Natural killer cell treated with Interleukin-12 subunit alpha and Interleukin-12 subunit beta and Interleukin-15 and Interleukin-18, amount 100 ng/mL, for 72 hours (primary cell): ENCODE measurements around the gene CRELD2. TPM values are rescaled to one million over a fixed set of nuclear protein-coding genes. Genes with fewer than 3 reads are reported as not detected.

ENCODE experiments used
- ATAC-seq, 2 donors: fragments of 150-1000 bp; cut with Tn5 transposase in 1 of 2; sonication (Bioruptor Pico), chemical (Tn5 transposase) in 1 of 2; 2 replicates each; pipeline ENCODE4 v1.10.0; 2021
- DNase-seq: peaks from one replicate; pipeline ENCODE4 v3.0.0; 2022; ENCODE audit warnings: low spot score
- H3K27ac Mint-ChIP-seq, 2 donors: 1 replicate in 1 of 2; 2 replicates in 1 of 2; pipeline ENCODE4 v1.8.0; 2022; ENCODE audit warnings: mixed read lengths in 2 of 2, mild to moderate bottlenecking in 1 of 2, moderate library complexity in 1 of 2
- H3K27me3 Mint-ChIP-seq, 2 donors: 1 replicate in 1 of 2; 2 replicates in 1 of 2; pipeline ENCODE4 v1.8.0; 2022; ENCODE audit warnings: mixed read lengths in 2 of 2
- H3K36me3 Mint-ChIP-seq: one replicate; pipeline ENCODE4 v1.8.0; 2022; ENCODE audit warnings: mixed read lengths
- H3K4me1 Mint-ChIP-seq, 2 donors: 1 replicate in 1 of 2; 2 replicates in 1 of 2; pipeline ENCODE4 v1.8.0; 2022; ENCODE audit warnings: low read depth in 2 of 2, mixed read lengths in 2 of 2, mild to moderate bottlenecking in 1 of 2
- H3K4me3 Mint-ChIP-seq: one replicate; pipeline ENCODE4 v1.8.0; 2022; ENCODE audit warnings: mixed read lengths
- H3K9me3 Mint-ChIP-seq: 2 replicates; pipeline ENCODE4 v1.8.0; 2022; ENCODE audit warnings: mixed read lengths
- total RNA-seq, 2 donors: library from RNA; stranded (reverse); gene quantifications; one replicate each; pipeline ENCODE4 v1.2.3, GENCODE V29; 2022

Gene CRELD2
- total RNA-seq, 2 donors from 2014 or later: 59.5 to 75.7 TPM

GRCh38 chr22:49934891-49935557 lies 16.6 kb downstream of the CRELD2 start:
- H3K27me3 Mint-ChIP-seq: no peaks in the 10 kb centered on the region
- peak overlapping the region; percentile 36 for H3K4me3 Mint-ChIP-seq
- peak; percentile 47 to 66 for ATAC-seq
- no peak overlapping the region for H3K27ac Mint-ChIP-seq
- no peaks in the 10 kb centered on the region for H3K9me3 Mint-ChIP-seq
- peaks cover 9 to 16% of the 10 kb centered on the region in 2 donors for H3K4me1 Mint-ChIP-seq
- no peaks in the 10 kb centered on the region for H3K36me3 Mint-ChIP-seq
- peak; percentile 92 for DNase-seq

DNA sequence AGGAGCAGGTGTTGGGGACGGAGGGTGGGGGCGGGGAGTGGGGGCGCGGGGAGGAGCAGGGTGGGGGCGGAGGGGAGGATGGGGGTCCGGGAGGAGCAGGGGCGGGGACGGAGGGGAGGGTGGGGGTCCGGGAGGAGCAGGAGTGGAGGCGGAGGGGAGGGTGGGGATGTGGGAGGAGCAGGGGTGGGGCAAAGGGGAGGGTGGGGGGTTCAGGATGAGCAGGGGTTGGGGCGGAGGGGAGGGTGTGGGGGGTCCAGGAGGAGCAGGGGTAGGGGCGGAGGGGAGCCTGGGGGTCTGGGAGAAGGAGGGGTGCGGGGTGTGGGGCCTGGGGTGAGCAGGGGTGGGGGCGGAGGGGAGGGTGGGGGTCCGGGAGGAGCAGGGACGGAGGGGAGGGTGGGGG lies 17.1 kb downstream of the CRELD2 start:
- ATAC-seq: no peak

GRCh38 chr22:49936018-49936972 lies 17.9 kb downstream of the CRELD2 start:
- Mint-ChIP-seq H3K4me3 (peak overlapping the region; percentile 22), H3K4me1 (peaks cover 5 to 13% of the 10 kb centered on the region in 2 donors), H3K36me3 (no peaks in the 10 kb centered on the region), H3K27ac (peak overlapping the region; percentile 18 to 71), H3K9me3 (no peaks in the 10 kb centered on the region), H3K27me3 (no peaks in the 10 kb centered on the region)
- DNase-seq (peak; percentile 97), ATAC-seq (peak; percentile 90 to 93)

More for the DNA sequence above, 17.1 kb downstream of the CRELD2 start:
- Mint-ChIP-seq H3K27me3 (no peaks in the 10 kb centered on the region), H3K27ac (no peak overlapping the region), H3K4me1 (peaks cover 9 to 16% of the 10 kb centered on the region in 2 donors), H3K36me3 (no peaks in the 10 kb centered on the region), H3K9me3 (no peaks in the 10 kb centered on the region), H3K4me3 (peak overlapping the region; percentile 36)
- no peak for DNase-seq

GRCh38 chr22:49936973-49937757 lies 18.7 kb downstream of the CRELD2 start:
- ATAC-seq (no peak), DNase-seq (no peak)
- Mint-ChIP-seq H3K36me3 (no peaks in the 10 kb centered on the region), H3K27ac (peak overlapping the region in 1 of 2 donors; percentile 71), H3K27me3 (no peaks in the 10 kb centered on the region), H3K4me1 (peaks cover 5 to 13% of the 10 kb centered on the region in 2 donors), H3K4me3 (peak overlapping the region; percentile 22), H3K9me3 (no peaks in the 10 kb centered on the region)

GRCh38 chr22:49937758-49938564 lies 19.5 kb downstream of the CRELD2 start:
- Mint-ChIP-seq H3K4me3 (no peak overlapping the region), H3K9me3 (no peaks in the 10 kb centered on the region), H3K36me3 (no peaks in the 10 kb centered on the region), H3K27me3 (no peaks in the 10 kb centered on the region), H3K27ac (no peak overlapping the region), H3K4me1 (peaks cover 4 to 11% of the 10 kb centered on the region in 2 donors)
- ATAC-seq (no peak), DNase-seq (no peak)

DNA sequence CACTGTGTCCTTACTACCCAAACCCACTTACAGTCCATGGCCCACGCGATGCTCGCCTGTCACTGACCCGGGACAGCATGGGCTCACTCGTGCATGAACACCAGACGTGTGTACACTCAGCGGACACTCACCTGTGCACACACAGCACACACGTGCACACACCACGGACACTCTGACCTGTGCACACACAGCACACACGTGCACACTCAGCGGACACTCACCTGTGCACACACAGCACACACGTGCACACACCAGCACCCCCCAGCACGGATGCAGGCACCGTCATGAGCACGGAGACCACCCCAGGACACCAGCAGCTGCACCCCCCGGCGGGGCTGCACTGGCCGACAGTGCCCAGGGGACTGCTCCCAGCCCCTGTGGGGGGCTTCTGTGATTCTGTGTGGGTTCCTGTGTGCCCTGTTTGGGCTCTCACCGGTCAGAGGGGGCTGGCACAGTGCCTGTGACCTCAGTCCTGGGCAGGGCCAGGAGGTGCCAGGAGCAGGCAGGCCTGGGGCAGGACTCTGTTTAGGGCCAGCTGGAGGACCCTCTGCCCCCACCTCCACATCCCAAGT lies 20.2 kb downstream of the CRELD2 start:
- no peaks in the 10 kb centered on the region for H3K27me3 Mint-ChIP-seq
- no peak overlapping the region for H3K27ac Mint-ChIP-seq
- no peaks in the 10 kb centered on the region for H3K36me3 Mint-ChIP-seq
- peaks cover 0 to 6% of the 10 kb centered on the region in 2 donors for H3K4me1 Mint-ChIP-seq
- DNase-seq (no peak), ATAC-seq (no peak)
- no peak overlapping the region for H3K4me3 Mint-ChIP-seq
- H3K9me3 Mint-ChIP-seq: no peaks in the 10 kb centered on the region

GRCh38 chr22:49941507-49942316 lies 23.3 kb downstream of the CRELD2 start:
- no peak for ATAC-seq
- H3K4me1 Mint-ChIP-seq: peaks cover 4% of the 10 kb centered on the region in 2 donors
- H3K4me3 Mint-ChIP-seq: no peak overlapping the region
- no peaks in the 10 kb centered on the region for H3K36me3 Mint-ChIP-seq
- no peaks in the 10 kb centered on the region for H3K27me3 Mint-ChIP-seq
- H3K9me3 Mint-ChIP-seq: no peaks in the 10 kb centered on the region
- H3K27ac Mint-ChIP-seq: no peak overlapping the region
- DNase-seq: no peak

- no peaks in the 10 kb centered on the region for H3K36me3 Mint-ChIP-seq
- DNase-seq (no peak), ATAC-seq (no peak)
- peaks cover 2 to 4% of the 10 kb centered on the region in 2 donors for H3K4me1 Mint-ChIP-seq
- H3K27me3 Mint-ChIP-seq: no peaks in the 10 kb centered on the region
- no peaks in the 10 kb centered on the region for H3K9me3 Mint-ChIP-seq
- no peak overlapping the region for H3K27ac Mint-ChIP-seq
- no peak overlapping the region for H3K4me3 Mint-ChIP-seq
These were observed 24.4 kb downstream of the CRELD2 start for GRCh38 chr22:49942565-49943404.

DNA sequence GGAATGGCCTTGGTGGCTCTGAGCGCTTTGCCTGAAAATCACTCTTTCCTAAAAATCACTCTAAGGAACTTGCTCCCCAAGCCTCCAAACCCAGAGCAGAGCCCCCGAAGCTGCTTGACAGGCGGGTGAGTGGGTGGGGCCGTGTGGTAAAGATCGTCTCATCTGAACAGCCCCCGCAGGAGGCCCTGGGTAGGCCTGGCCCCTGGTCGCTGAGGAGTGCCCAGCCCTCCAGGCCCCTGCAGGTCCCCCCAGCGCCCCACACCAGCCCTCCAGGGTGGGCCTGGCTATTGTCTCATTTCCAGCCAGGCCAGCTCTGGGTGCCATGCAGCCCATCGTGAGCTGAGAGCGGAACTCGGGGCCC lies 25.0 kb downstream of the CRELD2 start:
- peaks cover 2 to 4% of the 10 kb centered on the region in 2 donors for H3K4me1 Mint-ChIP-seq
- H3K27ac Mint-ChIP-seq: no peak overlapping the region
- no peaks in the 10 kb centered on the region for H3K36me3 Mint-ChIP-seq
- ATAC-seq (no peak), DNase-seq (no peak)
- H3K9me3 Mint-ChIP-seq: no peaks in the 10 kb centered on the region
- no peaks in the 10 kb centered on the region for H3K27me3 Mint-ChIP-seq
- no peak overlapping the region for H3K4me3 Mint-ChIP-seq

- Mint-ChIP-seq H3K4me3 (no peak overlapping the region), H3K36me3 (no peaks in the 10 kb centered on the region), H3K4me1 (peaks cover 2 to 4% of the 10 kb centered on the region in 2 donors), H3K27ac (no peak overlapping the region), H3K9me3 (no peaks in the 10 kb centered on the region), H3K27me3 (no peaks in the 10 kb centered on the region)
- DNase-seq (no peak), ATAC-seq (peak in 1 of 2 donors; percentile 2)
These were observed 25.5 kb downstream of the CRELD2 start for GRCh38 chr22:49943771-49944398.

DNA sequence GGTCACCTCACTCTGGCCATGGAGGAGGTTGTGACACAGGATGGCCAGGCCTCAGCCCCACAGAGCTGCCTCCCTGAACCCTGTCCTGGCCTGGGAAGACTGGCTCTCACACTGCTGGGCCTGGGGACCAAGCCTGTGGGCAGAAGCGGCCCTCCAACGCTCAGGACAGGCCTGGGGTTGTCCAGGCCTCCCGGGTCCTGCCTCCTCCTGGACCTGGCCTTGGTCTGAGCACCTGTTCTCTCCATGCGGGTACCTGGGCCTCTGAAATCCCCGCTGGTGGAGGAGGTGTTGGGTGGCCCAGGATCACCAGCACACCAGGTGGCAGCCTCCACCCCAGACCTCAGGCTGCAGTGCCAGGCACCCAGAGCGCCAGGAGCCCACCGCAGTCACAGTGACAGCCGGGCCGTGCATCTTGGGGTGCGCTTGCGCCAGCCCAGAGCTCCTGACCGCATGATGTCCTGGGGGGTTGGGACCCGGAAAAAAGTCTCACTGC lies 26.0 kb downstream of the CRELD2 start:
- ATAC-seq: peak in 1 of 2 donors; percentile 26
- Mint-ChIP-seq H3K4me3 (no peak overlapping the region), H3K36me3 (no peaks in the 10 kb centered on the region), H3K9me3 (no peaks in the 10 kb centered on the region), H3K4me1 (peaks cover 2 to 4% of the 10 kb centered on the region in 2 donors), H3K27me3 (no peaks in the 10 kb centered on the region), H3K27ac (no peak overlapping the region)
- no peak for DNase-seq
